Mononuclear cell (primary cell): ENCODE measurements around the gene ASPN. TPM values are rescaled to one million over a fixed set of nuclear protein-coding genes. Genes with fewer than 3 reads are reported as not detected.

Experiments used
- H3K27me3 ChIP-seq: 2 replicates; pipeline ENCODE4 v1.6.0; 2011; ENCODE audit warnings: low read length, control low read depth; ENCODE audit not compliant: insufficient read depth
- H3K4me1 ChIP-seq: 2 replicates; pipeline ENCODE4 v1.5.1; 2011; ENCODE audit warnings: mild to moderate bottlenecking, low read length, control low read depth; ENCODE audit not compliant: insufficient read depth
- H3K4me3 ChIP-seq: 2 replicates; pipeline ENCODE4 v1.5.1; 2011; ENCODE audit warnings: mild to moderate bottlenecking, low read length, moderate library complexity
- H3K9me3 ChIP-seq: 2 replicates; pipeline ENCODE4 v1.5.1; 2011; ENCODE audit warnings: low read depth, mild to moderate bottlenecking, control low read depth, low read length
- total RNA-seq: library from RNA; depleted of rRNA; stranded (reverse); fragments of >200 nt; gene quantifications from one replicate; pipeline ENCODE4 v1.2.3, GENCODE V29; 2012

ASPN gene
- total RNA-seq, 1 donor = not detected

GRCh38 chr9:92512622-92513021 is 30.3 kb upstream of the ASPN start:
- H3K4me1 ChIP-seq = no peaks in the 10 kb centered on the region
- H3K4me3 ChIP-seq = no peak overlapping the region
- no peaks in the 10 kb centered on the region for H3K27me3 ChIP-seq
- H3K9me3 ChIP-seq = no peaks in the 10 kb centered on the region

DNA sequence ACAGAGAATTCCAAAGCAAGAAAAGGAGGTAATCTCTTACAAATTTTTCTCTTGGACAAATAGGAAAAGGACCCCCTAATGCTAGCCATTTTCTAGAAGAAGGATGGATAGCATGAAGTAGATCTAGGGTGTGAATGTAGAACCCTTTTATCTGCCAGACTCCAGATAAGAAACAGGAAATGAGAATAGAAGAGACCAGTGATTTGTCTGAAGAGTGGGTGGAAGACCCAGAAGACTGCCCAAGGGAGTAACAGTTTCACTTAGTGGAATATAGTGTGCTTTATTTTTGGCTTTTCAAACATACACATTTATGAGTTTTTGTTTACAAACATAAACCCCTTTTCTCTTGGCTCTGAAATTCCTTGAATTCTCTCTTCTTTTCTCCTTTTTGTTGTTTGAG is 28.4 kb upstream of the ASPN start:
- Histone ChIP-seq H3K4me3 (no peak overlapping the region), H3K4me1 (no peaks in the 10 kb centered on the region), H3K9me3 (no peaks in the 10 kb centered on the region), H3K27me3 (no peaks in the 10 kb centered on the region)

DNA sequence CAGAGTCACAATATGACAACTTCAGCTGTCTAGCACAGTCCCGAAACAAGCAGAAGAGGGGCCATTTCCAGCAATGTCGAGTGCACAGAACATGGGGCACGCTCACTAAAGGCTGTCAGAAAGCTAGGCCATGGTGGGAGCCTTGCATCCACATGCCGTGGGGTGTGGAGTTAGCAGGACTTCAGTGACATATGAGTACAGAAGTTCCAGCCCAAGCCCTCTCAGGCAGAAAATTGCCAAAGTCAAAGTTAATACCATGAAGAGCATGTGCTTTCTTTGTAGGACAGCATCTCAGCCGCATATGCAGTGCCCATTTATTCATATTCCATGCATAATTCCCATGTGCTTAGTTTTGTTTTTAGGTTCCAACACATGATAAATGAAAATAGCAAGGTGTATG is 26.7 kb upstream of the ASPN start:
- no peak overlapping the region for H3K4me3 ChIP-seq
- no peaks in the 10 kb centered on the region for H3K4me1 ChIP-seq
- H3K9me3 ChIP-seq = no peaks in the 10 kb centered on the region
- H3K27me3 ChIP-seq = no peaks in the 10 kb centered on the region

DNA sequence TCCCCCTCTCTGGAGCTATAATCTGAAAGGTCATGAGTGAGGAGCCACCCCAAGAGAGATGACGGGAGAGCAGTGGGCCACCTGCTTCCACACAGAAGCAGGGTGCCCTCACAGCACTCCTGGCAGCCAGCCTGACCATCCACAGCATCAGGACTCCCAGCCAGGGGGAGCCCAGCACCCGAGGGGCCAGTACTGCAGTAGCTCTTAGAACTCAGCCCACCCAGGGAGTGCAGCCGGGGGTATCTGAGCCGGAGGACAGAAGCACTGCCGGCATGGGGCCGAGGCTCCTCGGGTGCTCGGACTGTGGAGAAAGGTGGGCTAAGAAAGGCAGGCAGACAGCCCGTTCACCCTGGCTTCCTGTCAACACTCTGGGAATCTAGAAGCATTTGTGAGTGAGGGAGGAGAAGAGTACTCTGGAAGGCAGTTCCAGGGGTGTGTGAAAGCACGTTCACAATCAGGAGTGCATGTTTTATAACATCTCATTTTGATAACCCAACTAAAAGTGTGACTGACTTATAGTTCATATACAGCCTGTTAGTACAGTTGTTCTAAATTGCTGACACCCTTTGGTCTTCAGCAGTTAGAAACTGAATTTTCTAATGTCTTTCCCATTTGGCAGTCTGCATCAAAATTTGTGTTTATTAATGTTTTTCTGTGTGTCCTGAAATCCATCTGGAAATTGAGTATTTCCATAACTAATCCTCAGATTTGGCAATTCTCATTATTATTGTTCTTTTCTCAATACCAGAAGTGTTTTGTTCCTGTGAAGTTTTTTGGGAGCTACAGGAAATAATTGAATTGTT is 25.9 kb upstream of the ASPN start:
- Histone ChIP-seq H3K9me3 (no peaks in the 10 kb centered on the region), H3K4me1 (no peaks in the 10 kb centered on the region), H3K27me3 (no peaks in the 10 kb centered on the region), H3K4me3 (no peak overlapping the region)

DNA sequence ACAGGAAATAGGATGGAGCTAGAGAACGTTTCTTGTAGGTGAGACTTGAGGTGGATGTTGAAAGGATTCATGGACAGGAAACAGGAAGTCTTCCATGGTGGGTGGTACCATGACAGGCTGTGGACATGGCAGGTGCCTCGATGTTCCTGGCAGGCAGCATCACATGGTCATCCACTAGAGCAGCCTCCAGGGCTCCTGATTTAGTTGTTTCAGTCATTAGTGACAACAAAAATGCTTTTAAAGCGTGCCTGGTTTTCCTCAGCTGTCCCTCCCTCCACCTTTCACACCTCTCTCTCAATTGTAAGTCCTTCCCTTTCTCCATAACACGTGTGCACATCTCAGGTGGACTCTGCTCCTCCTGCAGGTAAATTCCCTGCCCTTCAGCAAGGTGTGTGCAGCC is 25.2 kb upstream of the ASPN start:
- no peak overlapping the region for H3K4me3 ChIP-seq
- no peaks in the 10 kb centered on the region for H3K4me1 ChIP-seq
- H3K27me3 ChIP-seq = no peaks in the 10 kb centered on the region
- H3K9me3 ChIP-seq = no peaks in the 10 kb centered on the region

- no peaks in the 10 kb centered on the region for H3K9me3 ChIP-seq
- no peak overlapping the region for H3K4me3 ChIP-seq
- H3K27me3 ChIP-seq = no peaks in the 10 kb centered on the region
- H3K4me1 ChIP-seq = no peaks in the 10 kb centered on the region
These were observed 24.7 kb upstream of the ASPN start for GRCh38 chr9:92507005-92507404.

GRCh38 chr9:92506184-92506857 is 24.0 kb upstream of the ASPN start:
- H3K4me1 ChIP-seq = no peaks in the 10 kb centered on the region
- no peaks in the 10 kb centered on the region for H3K27me3 ChIP-seq
- no peaks in the 10 kb centered on the region for H3K9me3 ChIP-seq
- no peak overlapping the region for H3K4me3 ChIP-seq

DNA sequence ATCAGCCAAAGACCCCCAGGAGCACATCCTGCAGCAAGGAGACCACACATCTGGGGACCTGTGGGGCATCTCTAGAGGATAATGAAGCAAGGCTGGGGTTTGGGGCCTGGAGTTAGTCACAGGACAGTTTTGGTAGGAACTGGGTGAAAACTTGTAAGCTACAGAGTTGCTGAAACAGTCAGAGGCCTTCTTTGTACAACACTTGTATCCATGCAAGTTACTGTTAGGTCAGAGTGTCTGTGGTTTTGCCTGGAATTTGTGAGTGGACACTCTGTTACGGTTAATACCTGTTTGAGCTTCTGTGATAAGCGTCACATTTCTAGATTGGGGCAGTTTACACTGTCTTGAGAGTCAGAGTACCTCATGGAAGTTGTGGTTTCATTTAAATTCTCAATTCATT is 22.6 kb upstream of the ASPN start:
- H3K4me1 ChIP-seq = no peaks in the 10 kb centered on the region
- H3K9me3 ChIP-seq = no peaks in the 10 kb centered on the region
- H3K4me3 ChIP-seq = no peak overlapping the region
- H3K27me3 ChIP-seq = no peaks in the 10 kb centered on the region

DNA sequence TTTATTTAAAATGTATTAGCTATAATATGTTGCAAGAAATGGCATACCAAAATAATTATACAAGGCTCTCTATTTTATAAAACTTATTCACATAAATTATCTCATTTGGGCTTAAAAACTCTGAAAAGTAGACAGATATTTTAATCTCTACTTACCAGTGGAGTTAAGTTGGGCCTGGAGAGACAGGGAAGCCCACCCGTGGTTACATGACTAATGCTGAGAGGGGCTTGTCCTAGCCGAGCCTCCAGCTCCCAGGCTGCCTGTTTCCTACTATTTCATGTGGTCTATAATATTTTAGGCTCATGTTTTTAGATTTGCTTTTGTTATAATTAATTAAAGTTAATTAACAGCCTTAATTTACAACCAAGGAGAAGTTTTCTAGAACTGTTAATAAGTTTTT is 20.9 kb upstream of the ASPN start:
- no peaks in the 10 kb centered on the region for H3K9me3 ChIP-seq

DNA sequence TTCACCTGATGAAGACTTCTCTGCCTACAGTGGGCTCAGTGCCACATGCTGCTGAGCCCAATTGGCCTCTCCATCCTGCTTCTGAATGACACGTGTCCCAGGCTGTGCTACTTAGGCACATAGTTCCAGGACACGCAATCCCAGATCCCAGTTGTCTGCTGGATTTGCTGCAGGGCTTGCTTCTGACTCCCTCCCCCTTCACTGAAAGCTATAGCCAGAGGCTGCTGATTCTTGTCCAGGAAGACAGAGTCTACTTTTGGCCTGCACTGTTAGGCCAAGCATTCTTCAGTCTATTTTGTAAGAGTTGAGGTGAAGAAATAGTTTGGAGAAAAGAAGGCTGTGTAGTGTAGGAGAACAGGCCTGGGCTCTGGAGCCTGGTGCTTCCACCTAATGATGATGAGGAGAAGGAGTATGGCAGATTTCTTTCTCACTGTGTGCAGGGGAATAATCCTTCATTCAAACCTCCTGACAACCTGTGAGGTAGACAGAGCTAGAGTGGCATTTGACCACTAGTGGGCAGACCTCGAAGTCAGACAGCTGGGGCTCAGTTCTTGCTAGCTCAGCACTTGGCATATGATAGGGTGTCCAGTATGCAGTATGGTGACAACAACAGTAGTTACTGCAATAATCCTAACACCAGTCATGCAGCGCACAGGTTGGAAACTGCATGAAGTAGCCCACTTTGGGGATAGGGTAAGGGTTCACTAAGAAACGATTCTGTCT is 19.5 kb upstream of the ASPN start:
- Histone ChIP-seq H3K4me1 (no peaks in the 10 kb centered on the region), H3K9me3 (no peaks in the 10 kb centered on the region), H3K4me3 (no peak overlapping the region), H3K27me3 (no peaks in the 10 kb centered on the region)

More for the DNA sequence above, 20.9 kb upstream of the ASPN start:
- Histone ChIP-seq H3K4me3 (no peak overlapping the region), H3K27me3 (no peaks in the 10 kb centered on the region), H3K4me1 (no peaks in the 10 kb centered on the region)

- no peak overlapping the region for H3K4me3 ChIP-seq
- H3K27me3 ChIP-seq = no peaks in the 10 kb centered on the region
- H3K9me3 ChIP-seq = no peaks in the 10 kb centered on the region
- H3K4me1 ChIP-seq = no peaks in the 10 kb centered on the region
These were observed 18.4 kb upstream of the ASPN start for GRCh38 chr9:92500725-92501124.

- H3K4me1 ChIP-seq = no peaks in the 10 kb centered on the region
- H3K9me3 ChIP-seq = no peaks in the 10 kb centered on the region
- H3K4me3 ChIP-seq = no peak overlapping the region
- H3K27me3 ChIP-seq = no peaks in the 10 kb centered on the region
These were observed 17.4 kb upstream of the ASPN start for GRCh38 chr9:92499701-92500100.

DNA sequence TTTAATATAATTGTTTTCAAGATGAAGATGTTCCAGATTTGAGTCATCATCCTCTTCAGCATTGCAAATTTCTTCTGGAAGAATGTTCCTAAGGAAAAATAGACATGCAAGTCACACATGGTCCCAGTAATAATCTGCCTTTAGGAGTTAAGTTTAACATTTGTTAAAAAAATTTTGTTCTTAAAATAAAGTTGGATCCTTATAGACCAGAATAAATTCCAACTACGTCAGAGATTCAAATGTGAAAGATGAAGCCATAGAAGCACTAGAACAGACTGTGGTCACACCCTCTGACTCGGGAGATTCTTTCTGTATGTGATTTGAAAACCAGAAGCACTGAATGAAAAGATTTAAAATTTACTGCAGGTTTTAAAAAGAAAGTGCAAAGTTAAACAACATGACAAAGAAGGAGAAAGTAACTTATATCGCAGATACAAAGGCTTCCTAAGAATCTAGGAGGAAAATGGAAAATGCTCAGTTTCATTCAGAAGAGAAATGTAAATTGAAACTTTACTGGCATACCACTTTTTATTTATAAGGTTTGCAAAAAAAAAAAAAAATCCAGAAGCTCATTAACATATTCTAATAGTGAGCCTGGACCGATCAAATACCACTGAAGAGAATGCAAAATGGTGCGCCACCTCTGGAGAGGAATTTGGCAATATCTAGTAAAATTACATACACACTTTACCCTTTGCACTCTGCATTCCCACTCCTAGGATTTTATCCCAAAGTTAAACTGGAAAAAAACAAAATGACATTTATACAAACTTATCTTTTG is 14.3 kb upstream of the ASPN start:
- Histone ChIP-seq H3K9me3 (no peaks in the 10 kb centered on the region), H3K27me3 (no peaks in the 10 kb centered on the region), H3K4me1 (no peaks in the 10 kb centered on the region), H3K4me3 (no peak overlapping the region)

DNA sequence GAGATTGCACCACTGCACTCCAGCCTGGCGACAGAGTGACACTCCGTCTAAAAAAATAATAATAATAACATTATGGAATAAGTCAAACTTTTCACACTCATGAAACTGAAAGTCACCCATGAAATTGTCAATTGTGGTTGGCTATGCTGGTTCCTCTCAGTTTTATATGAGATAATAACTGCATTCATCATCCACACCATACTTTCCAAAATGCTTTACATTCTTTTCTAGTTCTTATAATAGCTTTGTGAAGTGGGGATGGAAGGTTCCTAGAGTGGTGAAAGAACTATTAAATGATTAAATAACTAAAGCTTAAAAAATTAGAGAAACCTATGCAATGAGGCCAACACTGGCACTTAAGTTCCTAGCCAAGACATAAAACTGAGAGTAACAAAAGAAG is 12.6 kb upstream of the ASPN start:
- H3K27me3 ChIP-seq = no peaks in the 10 kb centered on the region
- no peaks in the 10 kb centered on the region for H3K4me1 ChIP-seq
- H3K9me3 ChIP-seq = no peaks in the 10 kb centered on the region
- no peak overlapping the region for H3K4me3 ChIP-seq
